Ovary (tissue), 9 donors: ENCODE results near the gene RB1. TPM values are rescaled to one million over a fixed set of nuclear protein-coding genes. Genes with fewer than 3 reads are reported as not detected.

Experiments used
- DNase-seq, 5 donors: peaks; one replicate each; pipeline ENCODE4 v3.0.0-alpha.2; 2019 to 2020
- H3K27ac ChIP-seq, 2 donors: fragments of 200-600 bp; one replicate each; pipeline versions ENCODE4 v1.5.1 to v1.8.0; 2019 to 2022
- H3K27me3 ChIP-seq: fragments of 200-600 bp; one replicate; pipeline ENCODE4 v1.8.0; 2022
- H3K36me3 ChIP-seq: fragments of 200-600 bp; sonication (generic); one replicate; pipeline ENCODE4 v1.5.1; 2019
- H3K4me1 ChIP-seq: one replicate; pipeline ENCODE4 v1.8.1; 2013; ENCODE audit warnings: mild to moderate bottlenecking, moderate library complexity; ENCODE audit not compliant: insufficient read depth
- H3K4me3 ChIP-seq: fragments of 200-600 bp; sonication (generic); one replicate; pipeline ENCODE4 v1.5.1; 2017
- H3K9me3 ChIP-seq, 2 donors: fragments of 200-600 bp in 1 of 2; sonication (generic) in 1 of 2; one replicate each; pipeline versions ENCODE4 v1.5.1 to v1.8.1; 2013 to 2019; ENCODE audit warnings: mild to moderate bottlenecking in 1 of 2, moderate library complexity in 1 of 2
- CTCF ChIP-seq, 3 donors: fragments of 450-650 bp in 2 of 3; fragments of 200-600 bp in 1 of 3; IDR thresholded peaks; one replicate each; pipeline versions ENCODE4 v1.5.1 to v1.8.0; 2016 to 2022; ENCODE audit warnings: antibody characterized with exemption in 3 of 3, mild to moderate bottlenecking in 1 of 3
- EP300 ChIP-seq: sonication (generic); formaldehyde crosslinking; IDR thresholded peaks from one replicate; pipeline ENCODE4 v1.6.1; 2017; ENCODE audit warnings: antibody characterized with exemption
- POLR2A ChIP-seq: fragments of 450-650 bp; IDR thresholded peaks from one replicate; pipeline ENCODE4 v1.6.1; 2017; ENCODE audit warnings: antibody characterized with exemption, mild to moderate bottlenecking, moderate library complexity
- WGBS, 3 donors: extraction: QIAGEN DNeasy Blood & Tissue Kit in 1 of 3; methylation state at CpG; one replicate each; pipeline versions ENCODE4 v1.1.5 to v1.1.7; 2013 to 2017; 5-methylcytosine and 5-hydroxymethylcytosine counted together
- intact Hi-C, 4 donors: fragments of 100-400 bp; cut with DNase I; formaldehyde crosslinking; loops; one replicate each; pipeline versions ENCODE4 v1.11.0 to v1.15.1; 2022 to 2023
- polyA plus RNA-seq, 2 donors: library from polyadenylated mRNA; stranded (reverse); fragments of 200-250 nt in 1 of 2; fragments of 350-450 nt in 1 of 2; fragmentation: Illumina TruSeq in 1 of 2; extraction: RNeasy Lipid Tissue Mini Kit (QIAGEN cat#74804) in 1 of 2; gene quantifications; one replicate each; pipeline ENCODE4 v1.2.3, GENCODE V29; 2013 to 2014
- total RNA-seq, 7 donors: library from RNA; depleted of rRNA in 2 of 7; stranded (reverse); fragments of >200 nt in 2 of 7; fragmentation: NEBNext Ultra II Directional in 3 of 7; extraction: Animal tissue kit (Norgen Biotek cat#: 25700) in 3 of 7; gene quantifications; one replicate each; pipeline versions ENCODE4 v1.1.0 to v1.2.4, GENCODE V29; 2016 to 2023
- donor health status: DM: no; HTN: no; CAD: no; lungs with moderate emphysema.
- donor health status: DM: no; HTN: no; CAD: no.
- donor health status: Bipolar disorder and iron deficiency.
- donor health status: DM: yes; HTN: yes; CAD: no.
- donor health status: DM: no; HTN: no; CAD: no.
- donor health status: DM: yes; HTN: yes; CAD: no.

Gene RB1
- total and polyA plus RNA-seq, 9 donors = 11.4 to 36.6 (median 27.1) TPM

GRCh38 chr13:48483575-48483974 lies 180.0 kb downstream of the RB1 start:
- Histone ChIP-seq H3K27ac (no peak overlapping the region), H3K4me1 (no peaks in the 10 kb centered on the region), H3K4me3 (no peak overlapping the region), H3K27me3 (no peaks in the 10 kb centered on the region), H3K9me3 (no peaks in the 10 kb centered on the region), H3K36me3 (no peaks in the 10 kb centered on the region)
- TF ChIP-seq EP300 = no peak
- no peak for TF ChIP-seq CTCF (IDR thresholded peaks at IDR 0.05)
- no peak for TF ChIP-seq POLR2A
- intact Hi-C loops = no loop called here
- no peak for DNase-seq
- WGBS, 3 donors = 96 to 99% (median 97%) methylated on average over 3 of the region's 3 CpGs

- TF ChIP-seq CTCF (IDR thresholded peaks at IDR 0.05) (no peak), POLR2A (no peak), EP300 (no peak)
- Histone ChIP-seq H3K4me1 (no peaks in the 10 kb centered on the region), H3K9me3 (no peaks in the 10 kb centered on the region), H3K36me3 (no peaks in the 10 kb centered on the region), H3K27ac (no peak overlapping the region), H3K27me3 (no peaks in the 10 kb centered on the region), H3K4me3 (no peak overlapping the region)
- DNase-seq = no peak
- intact Hi-C loops = no loop called here
- 91 to 94% (median 94%) methylated on average over 3 of the region's 3 CpGs for WGBS, 3 donors
Observed at GRCh38 chr13:48485432-48485831, 181.9 kb downstream of the RB1 start.

- H3K27me3 ChIP-seq = no peaks in the 10 kb centered on the region
- TF ChIP-seq CTCF (IDR thresholded peaks at IDR 0.05) = no peak
- TF ChIP-seq POLR2A = no peak
- H3K4me1 ChIP-seq = no peaks in the 10 kb centered on the region
- no peak overlapping the region for H3K4me3 ChIP-seq
- no peak overlapping the region for H3K27ac ChIP-seq
- no peaks in the 10 kb centered on the region for H3K36me3 ChIP-seq
- no peak for DNase-seq
- H3K9me3 ChIP-seq = no peaks in the 10 kb centered on the region
- intact Hi-C loops = no loop called here
Observed at GRCh38 chr13:48486362-48486761, 182.8 kb downstream of the RB1 start.

GRCh38 chr13:48486836-48487235 lies 183.3 kb downstream of the RB1 start:
- Histone ChIP-seq H3K27me3 (no peaks in the 10 kb centered on the region), H3K4me3 (no peak overlapping the region), H3K4me1 (peaks cover 2% of the 10 kb centered on the region), H3K36me3 (no peaks in the 10 kb centered on the region), H3K9me3 (no peaks in the 10 kb centered on the region), H3K27ac (no peak overlapping the region)
- intact Hi-C loops = no loop called here
- WGBS, 3 donors = 84 to 86% (median 84%) methylated on average over 5 of the region's 5 CpGs
- no peak for TF ChIP-seq POLR2A
- TF ChIP-seq CTCF (IDR thresholded peaks at IDR 0.05) = no peak
- TF ChIP-seq EP300 = no peak
- no peak for DNase-seq

GRCh38 chr13:48487968-48488367 lies 184.4 kb downstream of the RB1 start:
- no peaks in the 10 kb centered on the region for H3K27me3 ChIP-seq
- TF ChIP-seq POLR2A (no peak), EP300 (no peak), CTCF (IDR thresholded peaks at IDR 0.05) (no peak)
- H3K36me3 ChIP-seq = no peaks in the 10 kb centered on the region
- no peak overlapping the region for H3K4me3 ChIP-seq
- intact Hi-C loops = no loop called here
- 95 to 97% (median 96%) methylated on average over 2 of the region's 2 CpGs for WGBS, 3 donors
- peaks cover 2% of the 10 kb centered on the region for H3K4me1 ChIP-seq
- no peak for DNase-seq
- no peaks in the 10 kb centered on the region for H3K9me3 ChIP-seq
- H3K27ac ChIP-seq = no peak overlapping the region
